ENCODE data around the gene ZFYVE1.

DNA sequence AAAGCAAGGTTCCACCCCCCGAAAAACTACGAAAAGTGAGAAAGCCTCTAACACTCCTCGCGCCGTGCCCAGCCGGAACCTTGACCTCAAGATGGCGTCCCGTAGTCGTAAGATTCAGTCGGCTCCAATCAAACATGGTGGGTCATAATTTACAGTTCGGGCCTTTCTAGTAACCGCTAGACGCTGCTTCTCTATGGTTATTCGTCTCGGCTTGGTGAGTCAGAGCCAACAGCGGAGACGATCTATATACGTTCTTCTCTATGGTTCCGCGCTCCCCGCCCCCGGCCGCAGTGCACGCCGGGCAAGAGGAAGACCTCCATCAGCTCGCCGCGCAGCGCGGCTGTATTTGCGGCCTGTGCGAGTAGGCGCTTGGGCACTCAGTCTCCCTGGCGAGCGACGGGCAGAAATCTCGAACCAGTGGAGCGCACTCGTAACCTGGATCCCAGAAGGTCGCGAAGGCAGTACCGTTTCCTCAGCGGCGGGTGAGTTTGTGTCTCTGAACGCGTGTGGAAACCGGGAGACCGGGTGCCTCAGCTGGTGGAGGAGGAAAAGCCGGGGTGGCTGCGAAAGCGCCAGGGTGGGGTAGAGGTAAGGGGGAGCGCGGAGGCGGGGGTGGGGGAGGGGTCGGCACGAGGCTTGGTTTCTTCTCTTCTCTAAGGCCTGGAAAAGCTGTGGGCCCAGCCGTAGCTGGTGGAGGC, 31.5 kb upstream of the ZFYVE1 start, which contains the start of gene RBM25:
- TF ChIP-seq, protein P1, sequence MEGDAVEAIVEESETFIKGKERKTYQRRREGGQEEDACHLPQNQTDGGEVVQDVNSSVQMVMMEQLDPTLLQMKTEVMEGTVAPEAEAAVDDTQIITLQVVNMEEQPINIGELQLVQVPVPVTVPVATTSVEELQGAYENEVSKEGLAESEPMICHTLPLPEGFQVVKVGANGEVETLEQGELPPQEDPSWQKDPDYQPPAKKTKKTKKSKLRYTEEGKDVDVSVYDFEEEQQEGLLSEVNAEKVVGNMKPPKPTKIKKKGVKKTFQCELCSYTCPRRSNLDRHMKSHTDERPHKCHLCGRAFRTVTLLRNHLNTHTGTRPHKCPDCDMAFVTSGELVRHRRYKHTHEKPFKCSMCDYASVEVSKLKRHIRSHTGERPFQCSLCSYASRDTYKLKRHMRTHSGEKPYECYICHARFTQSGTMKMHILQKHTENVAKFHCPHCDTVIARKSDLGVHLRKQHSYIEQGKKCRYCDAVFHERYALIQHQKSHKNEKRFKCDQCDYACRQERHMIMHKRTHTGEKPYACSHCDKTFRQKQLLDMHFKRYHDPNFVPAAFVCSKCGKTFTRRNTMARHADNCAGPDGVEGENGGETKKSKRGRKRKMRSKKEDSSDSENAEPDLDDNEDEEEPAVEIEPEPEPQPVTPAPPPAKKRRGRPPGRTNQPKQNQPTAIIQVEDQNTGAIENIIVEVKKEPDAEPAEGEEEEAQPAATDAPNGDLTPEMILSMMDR (conservative IDR thresholded peaks at IDR 0.05) = no peak
- TF ChIP-seq EZH2 (IDR thresholded peaks at IDR 0.05; ENCODE audit: low read depth) = no peak

Measured in PC-9 (cell line).